ENCODE data around the gene MYO10.

Gene MYO10

DNA sequence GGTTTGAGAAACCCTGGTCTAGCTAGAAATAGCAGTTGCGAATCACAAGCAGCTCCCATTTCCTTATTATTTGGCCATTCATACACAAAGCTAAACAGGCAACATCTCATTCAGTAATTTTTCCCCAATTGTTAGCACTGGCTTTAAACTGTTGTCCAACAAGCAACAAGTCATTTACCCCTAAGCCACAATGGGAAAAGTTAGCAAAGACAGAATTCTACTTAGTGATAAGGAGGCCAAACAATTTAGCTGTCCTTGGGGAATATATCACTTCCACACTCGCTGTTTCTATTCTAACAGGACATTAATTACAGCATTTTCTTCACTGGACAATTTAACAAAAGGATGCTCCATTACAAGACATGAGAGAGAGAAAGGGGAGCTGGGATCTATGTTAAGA, 2.8 kb downstream of the MYO10 start:
- TF ChIP-seq, protein P1, sequence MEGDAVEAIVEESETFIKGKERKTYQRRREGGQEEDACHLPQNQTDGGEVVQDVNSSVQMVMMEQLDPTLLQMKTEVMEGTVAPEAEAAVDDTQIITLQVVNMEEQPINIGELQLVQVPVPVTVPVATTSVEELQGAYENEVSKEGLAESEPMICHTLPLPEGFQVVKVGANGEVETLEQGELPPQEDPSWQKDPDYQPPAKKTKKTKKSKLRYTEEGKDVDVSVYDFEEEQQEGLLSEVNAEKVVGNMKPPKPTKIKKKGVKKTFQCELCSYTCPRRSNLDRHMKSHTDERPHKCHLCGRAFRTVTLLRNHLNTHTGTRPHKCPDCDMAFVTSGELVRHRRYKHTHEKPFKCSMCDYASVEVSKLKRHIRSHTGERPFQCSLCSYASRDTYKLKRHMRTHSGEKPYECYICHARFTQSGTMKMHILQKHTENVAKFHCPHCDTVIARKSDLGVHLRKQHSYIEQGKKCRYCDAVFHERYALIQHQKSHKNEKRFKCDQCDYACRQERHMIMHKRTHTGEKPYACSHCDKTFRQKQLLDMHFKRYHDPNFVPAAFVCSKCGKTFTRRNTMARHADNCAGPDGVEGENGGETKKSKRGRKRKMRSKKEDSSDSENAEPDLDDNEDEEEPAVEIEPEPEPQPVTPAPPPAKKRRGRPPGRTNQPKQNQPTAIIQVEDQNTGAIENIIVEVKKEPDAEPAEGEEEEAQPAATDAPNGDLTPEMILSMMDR (IDR thresholded peaks at IDR 0.05; ENCODE audit: low read depth, low read length, missing control alignments): no peak
- H3K4me3 ChIP-seq (replicated peaks; ENCODE audit: low read depth, low read length): peak overlapping the region; percentile 78
- no peak for DNase-seq (ENCODE audit: extremely low read depth, low read depth)

DNA sequence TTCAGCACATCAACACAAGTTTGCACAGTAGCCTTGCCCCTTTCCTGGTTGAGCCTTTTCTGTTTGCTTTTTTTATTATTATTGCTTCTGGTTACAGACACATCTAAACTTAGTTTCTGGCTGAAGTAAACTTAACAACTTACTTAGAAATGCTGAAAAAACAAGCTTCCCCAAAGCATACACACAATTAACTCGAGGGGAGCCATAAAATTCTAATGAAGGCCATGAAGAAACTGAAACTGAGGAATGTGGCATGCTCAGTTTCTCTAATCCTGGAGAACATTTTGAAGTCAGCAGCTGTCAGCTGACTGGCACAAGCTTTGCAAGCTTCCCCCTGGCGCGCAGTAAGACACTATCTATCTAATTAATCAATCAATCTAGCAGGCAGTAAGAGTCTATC, 3.7 kb downstream of the MYO10 start:
- peak overlapping the region; percentile 78 for H3K4me3 ChIP-seq (replicated peaks; ENCODE audit: low read depth, low read length)
- no peak for DNase-seq (ENCODE audit: extremely low read depth, low read depth)
- TF ChIP-seq, protein P1 (IDR thresholded peaks at IDR 0.05; ENCODE audit: low read depth, low read length, missing control alignments): no peak

DNA sequence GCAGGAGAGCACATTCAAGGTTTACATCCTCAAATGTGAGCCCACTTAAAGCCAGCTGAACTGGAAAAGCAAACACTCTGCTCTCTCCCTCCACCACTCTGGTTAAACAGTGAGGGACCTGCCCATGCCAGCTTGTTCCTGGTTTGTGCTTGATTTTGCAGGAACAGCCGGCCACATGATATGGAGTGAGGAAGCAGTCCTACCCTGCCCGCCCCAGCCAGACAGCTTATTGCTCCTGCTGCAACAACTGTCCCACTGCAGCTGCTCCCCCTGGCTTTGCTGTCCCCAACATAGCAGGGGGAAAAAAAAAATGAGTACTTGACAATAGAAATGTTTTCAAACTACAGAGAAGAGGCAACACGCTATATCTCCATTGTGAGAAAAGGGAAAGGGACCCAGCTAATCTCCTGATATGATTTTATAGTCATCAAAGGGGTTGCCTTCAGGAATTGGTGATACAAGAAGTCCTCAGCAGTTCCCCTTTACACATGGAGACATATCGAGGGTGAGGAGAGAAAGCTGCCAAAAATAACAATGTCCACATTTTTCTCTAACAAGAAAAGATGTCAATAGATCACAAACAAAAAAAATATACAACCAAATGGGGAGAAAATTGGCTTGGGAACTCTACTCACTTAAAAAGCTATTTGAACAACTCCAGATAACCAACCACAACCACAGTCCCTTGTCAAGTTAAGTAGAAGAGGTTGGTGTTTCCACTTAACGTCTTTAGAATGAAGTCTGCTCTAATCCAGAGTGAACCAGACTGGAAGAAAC, 4.6 kb downstream of the MYO10 start:
- TF ChIP-seq, protein P1 (IDR thresholded peaks at IDR 0.05; ENCODE audit: low read depth, low read length, missing control alignments): no peak
- DNase-seq (ENCODE audit: extremely low read depth, low read depth): no peak
- no peak overlapping the region for H3K4me3 ChIP-seq (replicated peaks; ENCODE audit: low read depth, low read length)

DNA sequence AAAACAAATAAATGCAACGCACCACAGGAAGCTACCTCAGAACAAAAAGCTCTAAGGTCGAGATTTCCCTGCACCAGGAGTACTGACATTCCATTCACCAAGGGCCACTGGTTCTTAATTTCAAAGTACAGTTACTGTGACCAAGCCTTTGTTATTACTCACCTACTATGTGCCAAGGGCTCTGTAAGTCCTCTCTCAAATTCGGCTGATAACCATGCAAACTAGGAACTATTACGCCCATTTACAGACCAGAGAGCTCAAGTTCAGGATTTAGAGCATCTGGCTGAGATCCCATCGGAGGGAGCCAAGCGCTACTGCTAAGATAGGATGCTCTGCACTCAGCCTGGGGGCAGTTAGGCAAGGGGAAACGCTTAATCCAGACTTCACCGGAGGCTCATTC, 5.6 kb downstream of the MYO10 start:
- no peak overlapping the region for H3K4me3 ChIP-seq (replicated peaks; ENCODE audit: low read depth, low read length)
- TF ChIP-seq, protein P1 (IDR thresholded peaks at IDR 0.05; ENCODE audit: low read depth, low read length, missing control alignments): no peak
- DNase-seq (ENCODE audit: extremely low read depth, low read depth): no peak

DNA sequence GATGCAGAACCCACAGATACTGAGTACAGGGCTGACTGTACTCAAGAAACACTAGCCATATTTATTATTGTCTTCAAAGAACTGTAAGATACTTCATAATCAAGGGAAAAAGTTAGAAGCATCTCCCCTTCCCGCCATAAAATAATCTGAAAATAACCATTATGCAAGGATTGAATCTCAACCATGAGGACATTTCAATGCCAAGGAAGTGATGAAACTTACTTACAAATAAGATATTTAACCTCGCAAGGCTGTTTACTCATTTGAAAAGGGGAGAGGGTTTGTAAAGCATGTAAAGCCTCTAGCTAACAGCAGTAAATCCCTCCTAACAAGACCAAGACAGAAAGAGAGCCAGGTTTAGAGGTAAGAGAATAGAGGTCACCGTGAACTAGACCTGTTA, 6.3 kb downstream of the MYO10 start:
- TF ChIP-seq, protein P1 (IDR thresholded peaks at IDR 0.05; ENCODE audit: low read depth, low read length, missing control alignments): no peak
- no peak for DNase-seq (ENCODE audit: extremely low read depth, low read depth)
- H3K4me3 ChIP-seq (replicated peaks; ENCODE audit: low read depth, low read length): no peak overlapping the region

DNA sequence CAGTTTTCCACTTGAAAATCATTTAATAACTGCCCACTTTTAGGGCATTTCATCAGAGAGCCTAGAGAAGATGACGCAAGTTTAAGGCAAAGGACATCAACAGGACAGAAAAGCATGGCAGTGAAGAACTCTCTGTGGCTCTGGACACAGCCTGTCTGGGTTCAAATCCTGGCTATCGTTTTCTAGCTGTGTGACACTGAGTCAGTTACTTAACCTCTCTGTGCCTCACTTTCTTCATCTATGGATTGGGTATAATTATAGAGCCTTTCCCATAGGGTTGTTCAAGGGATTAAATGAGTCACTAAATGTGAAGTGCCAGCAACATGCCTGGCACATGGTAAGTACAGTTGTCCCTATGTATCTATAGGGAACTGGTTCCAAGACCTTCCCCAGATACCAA, 6.7 kb downstream of the MYO10 start:
- H3K4me3 ChIP-seq (replicated peaks; ENCODE audit: low read depth, low read length): no peak overlapping the region
- no peak for DNase-seq (ENCODE audit: extremely low read depth, low read depth)
- TF ChIP-seq, protein P1 (IDR thresholded peaks at IDR 0.05; ENCODE audit: low read depth, low read length, missing control alignments): no peak

DNA sequence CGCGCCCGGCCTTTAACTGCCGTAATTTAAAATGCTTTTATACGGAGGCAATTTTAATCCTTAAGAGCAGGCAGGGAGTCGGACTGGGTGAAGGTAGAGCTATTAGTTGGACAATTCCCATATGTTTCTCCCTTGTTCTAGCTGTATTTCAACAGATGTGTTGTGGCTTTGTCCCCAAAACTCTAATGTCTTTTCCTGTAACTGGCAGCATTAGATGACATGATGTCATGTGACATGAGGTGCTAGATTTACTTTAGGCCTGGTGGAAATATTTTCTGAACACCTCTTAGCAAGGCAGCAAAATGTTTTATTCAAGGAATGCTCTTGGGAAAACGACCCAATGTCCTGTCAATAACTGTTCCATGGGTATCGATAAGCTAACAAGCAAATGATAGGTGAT, 8.5 kb downstream of the MYO10 start:
- TF ChIP-seq, protein P1 (IDR thresholded peaks at IDR 0.05; ENCODE audit: low read depth, low read length, missing control alignments): no peak

More for the DNA sequence above, 8.5 kb downstream of the MYO10 start:
- H3K4me3 ChIP-seq (replicated peaks; ENCODE audit: low read depth, low read length): no peak overlapping the region
- no peak for DNase-seq (ENCODE audit: extremely low read depth, low read depth)
